Ascending aorta (tissue), 2 donors: Measurements from ENCODE around the gene FABP2. TPM values are rescaled to one million over a fixed set of nuclear protein-coding genes. Genes with fewer than 3 reads are reported as not detected.
"Not testable (repeated sequence)": the region's sequence is repeated elsewhere in the genome, so short reads cannot be mapped to it uniquely, and the experiment has no call there.

Experiments used
- DNase-seq, 2 donors: peaks; one replicate each; pipeline ENCODE4 v3.0.0-alpha.2; 2019; ENCODE audit warnings: low spot score in 2 of 2
- H3K27ac ChIP-seq, 2 donors: fragments of 200-600 bp; sonication (generic); one replicate each; pipeline ENCODE4 v1.5.1; 2016 to 2017; ENCODE audit warnings: mild to moderate bottlenecking in 1 of 2
- H3K27me3 ChIP-seq: fragments of 200-600 bp; sonication (generic); one replicate; pipeline ENCODE4 v1.5.1; 2017
- H3K36me3 ChIP-seq, 2 donors: fragments of 200-600 bp; sonication (generic); one replicate each; pipeline ENCODE4 v1.5.1; 2016
- H3K4me1 ChIP-seq, 2 donors: fragments of 200-600 bp; sonication (generic); one replicate each; pipeline ENCODE4 v1.5.1; 2016 to 2017; ENCODE audit warnings: mild to moderate bottlenecking in 1 of 2
- H3K4me3 ChIP-seq, 2 donors: fragments of 200-600 bp; sonication (generic); one replicate each; pipeline ENCODE4 v1.5.1; 2016 to 2017; ENCODE audit warnings: mild to moderate bottlenecking in 1 of 2
- H3K9me3 ChIP-seq, 2 donors: fragments of 200-600 bp; sonication (generic); one replicate each; pipeline ENCODE4 v1.5.1; 2016
- CTCF ChIP-seq, 3 experiments: fragments of 200-600 bp in 2 of 3; fragments of 450-650 bp in 1 of 3; sonication (generic) in 2 of 3; IDR thresholded peaks; one replicate each; pipeline ENCODE4 v1.5.1; 2016 to 2019; ENCODE audit warnings: antibody characterized with exemption in 3 of 3, mild to moderate bottlenecking in 1 of 3, moderate library complexity in 1 of 3
- intact Hi-C: fragments of 100-400 bp; cut with DNase I; formaldehyde crosslinking; loops from one replicate; pipeline ENCODE4 v1.15.1; 2023
- total RNA-seq: library from RNA; depleted of rRNA; stranded (reverse); fragments of >200 nt; gene quantifications from one replicate; pipeline ENCODE4 v1.1.0, GENCODE V29; 2016

Gene FABP2
- total RNA-seq, 1 donor from 2014 or later = not detected

GRCh38 chr4:119284876-119285780, 36.8 kb downstream of the FABP2 start:
- intact Hi-C loops = loop anchor here (5.0 to 10.0 kb wide), 3 partner anchors 53 to 540 kb away; no protein-coding TSS in a partner anchor
- H3K27ac ChIP-seq = peak overlapping the region; percentile 58 to 76
- peaks cover 7 to 9% of the 10 kb centered on the region in 2 donors for H3K36me3 ChIP-seq
- DNase-seq = no peak
- H3K27me3 ChIP-seq = no peaks in the 10 kb centered on the region
- no peaks in the 10 kb centered on the region for H3K9me3 ChIP-seq
- H3K4me1 ChIP-seq = peaks cover 0 to 27% of the 10 kb centered on the region in 2 donors
- TF ChIP-seq CTCF (IDR thresholded peaks at IDR 0.05) = no peak
- H3K4me3 ChIP-seq = peak overlapping the region in 1 of 2 donors; percentile 31

GRCh38 chr4:119281393-119281792, 40.5 kb downstream of the FABP2 start:
- no peaks in the 10 kb centered on the region for H3K27me3 ChIP-seq
- H3K4me1 ChIP-seq = peaks cover 0 to 22% of the 10 kb centered on the region in 2 donors
- no peak for TF ChIP-seq CTCF (IDR thresholded peaks at IDR 0.05)
- peaks cover 3 to 16% of the 10 kb centered on the region in 2 donors for H3K36me3 ChIP-seq
- H3K27ac ChIP-seq = no peak overlapping the region
- H3K9me3 ChIP-seq = no peaks in the 10 kb centered on the region
- intact Hi-C loops = loop anchor here (5.0 to 10.0 kb wide), 3 partner anchors 49 to 537 kb away; no protein-coding TSS in a partner anchor
- no peak overlapping the region for H3K4me3 ChIP-seq
- DNase-seq = no peak

GRCh38 chr4:119279945-119280344, 42.0 kb downstream of the FABP2 start:
- peaks cover 3 to 16% of the 10 kb centered on the region in 2 donors for H3K36me3 ChIP-seq
- not testable (repeated sequence) for H3K9me3 ChIP-seq, H3K27me3 ChIP-seq, H3K4me3 ChIP-seq, H3K4me1 ChIP-seq, H3K27ac ChIP-seq, DNase-seq
- intact Hi-C loops = loop anchor here (5.0 to 10.0 kb wide), 3 partner anchors 48 to 535 kb away; no protein-coding TSS in a partner anchor

GRCh38 chr4:119279541-119279940, 42.4 kb downstream of the FABP2 start:
- H3K9me3 ChIP-seq, DNase-seq, H3K27me3 ChIP-seq, H3K4me3 ChIP-seq, H3K4me1 ChIP-seq, H3K27ac ChIP-seq, intact Hi-C loops: not testable (repeated sequence)
- H3K36me3 ChIP-seq = peaks cover 3 to 16% of the 10 kb centered on the region in 2 donors

GRCh38 chr4:119271361-119272085, 50.4 kb downstream of the FABP2 start:
- H3K27ac ChIP-seq = peak overlapping the region in 1 of 2 donors; percentile 33
- no peak overlapping the region for H3K4me3 ChIP-seq
- H3K27me3 ChIP-seq = no peaks in the 10 kb centered on the region
- intact Hi-C loops = no loop called here
- peaks cover 44 to 72% of the 10 kb centered on the region in 2 donors for H3K36me3 ChIP-seq
- peaks cover 0 to 5% of the 10 kb centered on the region in 2 donors for H3K4me1 ChIP-seq
- TF ChIP-seq CTCF (IDR thresholded peaks at IDR 0.05) = no peak
- no peak for DNase-seq
- H3K9me3 ChIP-seq = no peaks in the 10 kb centered on the region

- Histone ChIP-seq H3K36me3 (peaks cover 54 to 90% of the 10 kb centered on the region in 2 donors), H3K4me1 (peaks cover 0 to 5% of the 10 kb centered on the region in 2 donors), H3K4me3 (no peak overlapping the region), H3K27me3 (no peaks in the 10 kb centered on the region), H3K27ac (no peak overlapping the region), H3K9me3 (no peaks in the 10 kb centered on the region)
- no peak for TF ChIP-seq CTCF (IDR thresholded peaks at IDR 0.05)
- intact Hi-C loops = no loop called here
- DNase-seq = no peak
Observed at GRCh38 chr4:119268466-119268865, 53.5 kb downstream of the FABP2 start.

Other genes starting within 250 kb of the FABP2 start
- 3.5 TPM for gene MYOZ2, start 186.3 kb downstream of the FABP2 start, total RNA-seq
- gene USP53, start 109.4 kb downstream of the FABP2 start, total RNA-seq = 75.4 TPM